Vagina (tissue), 2 donors: ENCODE data around the gene XCL2.

Experiments
- CTCF ChIP-seq, 3 experiments: fragments of 450-650 bp in 2 of 3; fragments of 200-600 bp in 1 of 3; sonication (generic) in 1 of 3; IDR thresholded peaks; one replicate each; pipeline ENCODE4 v1.5.1; 2017 to 2019; ENCODE audit warnings: antibody characterized with exemption in 3 of 3, mild to moderate bottlenecking in 2 of 3, moderate library complexity in 2 of 3
- POLR2A ChIP-seq, 2 donors: fragments of 450-650 bp; IDR thresholded peaks; one replicate each; pipeline ENCODE4 v1.6.1; 2017; ENCODE audit warnings: antibody characterized with exemption in 2 of 2, mild to moderate bottlenecking in 2 of 2, moderate library complexity in 2 of 2

- TF ChIP-seq CTCF (IDR thresholded peaks at IDR 0.05) (no peak), POLR2A (IDR thresholded peaks at IDR 0.05) (no peak)
Measured at GRCh38 chr1:168520052-168520751, 23.6 kb downstream of the XCL2 start.
